ENCODE data around the gene SLC13A3. TPM values are rescaled to one million over a fixed set of nuclear protein-coding genes. Genes with fewer than 3 reads are reported as not detected.

SLC13A3 gene
- total and polyA plus RNA-seq, 2 donors from 2014 or later = 31.5 to 241 TPM

DNA sequence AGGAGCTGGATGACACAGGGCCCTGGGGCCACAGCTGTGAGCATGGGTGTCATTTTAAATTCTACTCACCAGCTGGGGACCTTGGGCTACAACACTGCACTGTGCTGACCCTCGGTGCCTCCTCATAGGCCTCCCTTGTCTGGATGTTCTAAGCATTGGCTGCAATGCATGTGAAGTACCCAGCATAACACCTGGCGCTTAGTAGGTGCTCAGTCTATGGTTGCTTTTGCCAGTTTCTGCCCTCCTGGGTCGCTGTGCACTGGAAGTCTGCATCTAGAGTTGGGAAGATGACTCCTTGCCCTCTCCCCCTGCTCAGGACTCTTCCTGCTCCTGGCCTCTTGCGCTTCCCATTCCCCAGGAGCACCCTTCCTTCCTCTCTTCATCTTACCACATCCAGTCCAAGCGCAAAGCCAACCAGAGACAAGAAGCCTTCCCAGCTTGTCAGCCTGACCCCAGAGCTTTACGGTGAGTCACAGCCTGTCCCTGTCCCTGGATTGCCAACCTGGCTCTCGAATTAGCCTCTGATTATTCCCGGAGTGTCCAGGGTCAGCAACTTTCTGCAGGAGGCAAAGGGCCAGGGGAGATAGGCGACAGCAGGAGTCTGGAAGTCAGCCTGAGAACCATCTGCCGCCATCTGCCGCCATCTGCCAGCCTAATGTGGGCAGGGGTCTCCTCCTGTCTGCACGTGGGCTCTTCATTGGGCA is 8.8 kb downstream of the SLC13A3 start:
- Histone ChIP-seq H3K4me3 (ENCODE audit: low read length in 3 of 3) (no peak overlapping the region), H3K9ac (ENCODE audit: low read length in 3 of 3) (no peak overlapping the region), H3K9me3 (ENCODE audit: control insufficient read depth in 2 of 3, insufficient read depth in 1 of 3, low read length in 3 of 3) (no peaks in the 10 kb centered on the region), H3K27ac (ENCODE audit: low read depth in 2 of 2, low read length in 2 of 2) (peak overlapping the region; percentile 73 to 74), H3K4me1 (ENCODE audit: control insufficient read depth in 2 of 3, insufficient read depth in 2 of 3, low read depth in 1 of 3, low read length in 3 of 3) (peaks cover 0 to 8% (median 0%) of the 10 kb centered on the region in 3 donors), H3K27me3 (ENCODE audit: control insufficient read depth, insufficient read depth, low read length) (no peaks in the 10 kb centered on the region), H3K36me3 (ENCODE audit: control insufficient read depth in 2 of 3, insufficient read depth in 3 of 3, low read length in 3 of 3) (peaks cover 0 to 9% (median 2%) of the 10 kb centered on the region in 3 donors)
- DNase-seq (no peak), FAIRE-seq (no peak)
- intact Hi-C loops (cut with DNase I) = no loop called here
- TF ChIP-seq, protein P1, sequence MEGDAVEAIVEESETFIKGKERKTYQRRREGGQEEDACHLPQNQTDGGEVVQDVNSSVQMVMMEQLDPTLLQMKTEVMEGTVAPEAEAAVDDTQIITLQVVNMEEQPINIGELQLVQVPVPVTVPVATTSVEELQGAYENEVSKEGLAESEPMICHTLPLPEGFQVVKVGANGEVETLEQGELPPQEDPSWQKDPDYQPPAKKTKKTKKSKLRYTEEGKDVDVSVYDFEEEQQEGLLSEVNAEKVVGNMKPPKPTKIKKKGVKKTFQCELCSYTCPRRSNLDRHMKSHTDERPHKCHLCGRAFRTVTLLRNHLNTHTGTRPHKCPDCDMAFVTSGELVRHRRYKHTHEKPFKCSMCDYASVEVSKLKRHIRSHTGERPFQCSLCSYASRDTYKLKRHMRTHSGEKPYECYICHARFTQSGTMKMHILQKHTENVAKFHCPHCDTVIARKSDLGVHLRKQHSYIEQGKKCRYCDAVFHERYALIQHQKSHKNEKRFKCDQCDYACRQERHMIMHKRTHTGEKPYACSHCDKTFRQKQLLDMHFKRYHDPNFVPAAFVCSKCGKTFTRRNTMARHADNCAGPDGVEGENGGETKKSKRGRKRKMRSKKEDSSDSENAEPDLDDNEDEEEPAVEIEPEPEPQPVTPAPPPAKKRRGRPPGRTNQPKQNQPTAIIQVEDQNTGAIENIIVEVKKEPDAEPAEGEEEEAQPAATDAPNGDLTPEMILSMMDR (IDR thresholded peaks at IDR 0.05; ENCODE audit: borderline replicate concordance, extremely low read depth, insufficient read depth) = no peak

DNA sequence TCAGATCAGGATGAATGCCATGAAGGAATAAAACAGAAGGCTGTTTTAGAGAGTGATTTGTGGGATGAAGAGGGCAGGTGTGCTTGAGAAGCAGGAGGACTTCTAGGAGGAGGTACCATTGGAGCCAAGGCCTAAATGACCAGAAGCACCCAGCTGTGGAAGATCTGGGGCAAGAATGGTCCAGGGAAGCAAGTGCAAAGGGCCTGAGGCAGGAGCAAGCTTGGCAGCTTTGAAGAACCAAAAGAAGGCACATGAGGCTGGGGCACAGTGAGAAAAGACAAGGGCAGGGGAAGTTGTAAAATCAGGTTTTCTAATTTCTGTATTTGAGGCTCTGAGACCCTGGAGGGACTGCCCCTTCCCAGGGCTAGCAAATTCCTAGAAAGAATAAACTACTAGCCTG is 9.8 kb downstream of the SLC13A3 start:
- H3K4me3 ChIP-seq (ENCODE audit: low read length in 3 of 3) = no peak overlapping the region
- peak overlapping the region in 1 of 3 donors; percentile 59 for H3K9ac ChIP-seq (ENCODE audit: low read length in 3 of 3)
- H3K9me3 ChIP-seq (ENCODE audit: control insufficient read depth in 2 of 3, insufficient read depth in 1 of 3, low read length in 3 of 3) = no peaks in the 10 kb centered on the region
- DNase-seq (no peak), FAIRE-seq (no peak)
- TF ChIP-seq, protein P1 (IDR thresholded peaks at IDR 0.05; ENCODE audit: borderline replicate concordance, extremely low read depth, insufficient read depth) = no peak
- H3K36me3 ChIP-seq (ENCODE audit: control insufficient read depth in 2 of 3, insufficient read depth in 3 of 3, low read length in 3 of 3) = peaks cover 0 to 9% (median 4%) of the 10 kb centered on the region in 3 donors
- intact Hi-C loops (cut with DNase I) = no loop called here
- peak overlapping the region; percentile 73 to 74 for H3K27ac ChIP-seq (ENCODE audit: low read depth in 2 of 2, low read length in 2 of 2)
- no peaks in the 10 kb centered on the region for H3K27me3 ChIP-seq (ENCODE audit: control insufficient read depth, insufficient read depth, low read length)
- H3K4me1 ChIP-seq (ENCODE audit: control insufficient read depth in 2 of 3, insufficient read depth in 2 of 3, low read depth in 1 of 3, low read length in 3 of 3) = peaks cover 0 to 8% (median 0%) of the 10 kb centered on the region in 3 donors

DNA sequence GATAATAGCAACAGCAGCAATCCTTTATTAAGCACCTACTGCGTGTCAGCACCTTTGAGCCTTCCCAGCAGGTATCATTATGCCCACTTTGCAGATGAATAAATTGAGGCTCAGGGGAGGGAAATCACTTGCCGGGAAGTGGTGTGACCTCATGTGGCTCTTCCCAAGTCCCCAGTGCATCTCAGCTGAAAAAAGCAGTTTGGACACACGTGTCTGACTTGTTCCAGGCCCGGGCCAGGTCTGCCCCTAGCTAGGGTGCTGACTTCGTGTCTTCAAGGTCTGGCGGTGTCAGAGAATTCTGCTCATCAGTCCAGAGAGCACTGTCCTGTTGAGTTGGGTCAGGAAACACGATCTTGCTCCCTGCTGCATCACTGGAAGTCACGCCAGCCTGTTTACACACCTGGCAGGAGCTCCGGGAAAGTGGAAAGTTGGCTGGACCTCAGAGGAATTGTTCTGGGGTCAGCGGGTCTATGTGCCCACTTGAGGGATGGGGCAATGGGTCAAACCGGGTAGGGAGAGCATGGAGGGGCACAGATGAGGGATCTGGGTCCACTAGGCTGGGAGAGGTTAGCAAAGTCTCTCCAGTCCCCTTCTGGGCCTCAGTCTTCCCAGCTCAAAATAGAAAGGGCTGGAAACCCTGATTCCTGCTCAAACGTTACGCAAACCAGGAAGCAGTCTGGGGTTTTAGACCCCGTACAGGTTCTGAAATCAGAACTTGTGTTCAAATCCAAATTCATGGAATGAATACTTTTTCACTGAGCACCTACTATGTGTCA is 10.5 kb downstream of the SLC13A3 start:
- H3K4me1 ChIP-seq (ENCODE audit: control insufficient read depth in 2 of 3, insufficient read depth in 2 of 3, low read depth in 1 of 3, low read length in 3 of 3) = peaks cover 0 to 8% (median 0%) of the 10 kb centered on the region in 3 donors
- intact Hi-C loops (cut with DNase I) = no loop called here
- peak overlapping the region in 1 of 3 donors; percentile 59 for H3K9ac ChIP-seq (ENCODE audit: low read length in 3 of 3)
- FAIRE-seq = no peak
- TF ChIP-seq, protein P1 (IDR thresholded peaks at IDR 0.05; ENCODE audit: borderline replicate concordance, extremely low read depth, insufficient read depth) = no peak
- peak overlapping the region; percentile 85 for H3K27ac ChIP-seq (ENCODE audit: low read depth in 2 of 2, low read length in 2 of 2)
- peaks cover 0 to 9% (median 4%) of the 10 kb centered on the region in 3 donors for H3K36me3 ChIP-seq (ENCODE audit: control insufficient read depth in 2 of 3, insufficient read depth in 3 of 3, low read length in 3 of 3)
- H3K27me3 ChIP-seq (ENCODE audit: control insufficient read depth, insufficient read depth, low read length) = no peaks in the 10 kb centered on the region
- H3K4me3 ChIP-seq (ENCODE audit: low read length in 3 of 3) = no peak overlapping the region
- DNase-seq = no peak
- H3K9me3 ChIP-seq (ENCODE audit: control insufficient read depth in 2 of 3, insufficient read depth in 1 of 3, low read length in 3 of 3) = no peaks in the 10 kb centered on the region
